HG03175 (cell line): ENCODE data around the gene SCN3A.

Source experiments
- ATAC-seq: cut with Tn5 transposase; IDR thresholded peaks from one replicate; pipeline ENCODE4 v1.9.1; 2021; ENCODE audit warnings: mild to moderate bottlenecking, moderate library complexity; ENCODE audit not compliant: unreplicated experiment

SCN3A gene

DNA sequence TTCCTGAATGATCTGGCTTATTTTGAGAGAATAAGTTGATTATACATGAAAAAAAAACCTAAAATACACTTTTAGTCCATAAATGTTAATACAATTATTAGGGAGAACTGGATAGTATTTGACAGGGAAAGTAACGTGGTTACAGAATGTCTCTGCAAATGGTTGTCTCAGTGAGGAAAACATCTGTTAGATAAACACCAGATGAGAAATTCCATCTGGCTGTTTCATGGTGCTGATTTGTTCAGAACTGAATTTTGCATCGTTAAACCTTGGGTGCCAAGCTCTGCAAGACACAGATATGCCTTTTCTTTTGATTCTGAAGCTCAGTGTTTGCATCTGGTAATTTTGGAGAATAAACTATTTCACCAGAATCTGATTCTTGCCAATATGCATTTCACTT is 90.4 kb downstream of the SCN3A start:
- ATAC-seq, result no peak

DNA sequence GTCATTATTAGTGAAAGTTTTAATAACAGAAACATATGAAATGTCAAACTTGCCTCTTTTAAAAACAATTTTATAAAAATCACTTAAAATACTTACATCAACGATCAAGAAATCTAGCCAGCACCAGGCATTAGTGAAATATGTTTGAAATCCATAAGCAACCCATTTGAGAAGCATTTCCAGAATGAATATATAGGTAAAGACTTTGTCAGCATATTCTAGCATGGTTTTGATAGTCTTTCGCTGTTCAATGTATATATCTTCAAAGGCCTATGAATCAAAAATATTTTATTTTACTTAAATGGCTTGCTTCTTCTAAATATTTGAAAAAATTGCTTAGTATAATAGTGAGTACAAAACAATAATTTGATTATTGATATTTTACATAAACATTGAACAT is 91.1 kb downstream of the SCN3A start:
- ATAC-seq, result no peak

DNA sequence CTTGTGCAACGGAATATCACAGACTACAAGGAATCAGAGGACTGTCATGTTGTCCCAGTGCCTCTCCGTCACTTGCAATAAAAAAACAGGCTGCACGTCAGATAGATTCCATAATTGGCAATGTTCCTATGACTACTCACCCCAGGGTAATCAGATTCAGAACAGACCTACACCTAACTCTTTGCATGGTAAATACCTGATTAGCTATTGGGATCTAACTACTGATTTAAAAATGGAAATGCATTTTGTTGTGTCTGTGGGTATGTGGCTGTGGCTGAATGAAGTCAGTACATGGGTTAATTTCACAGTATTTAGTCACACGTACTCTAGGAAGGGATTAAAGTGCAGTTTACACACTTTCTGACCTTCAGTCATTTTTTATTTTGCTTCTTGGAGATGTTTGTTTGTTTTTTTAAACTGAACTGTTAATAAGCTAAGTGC is 91.7 kb downstream of the SCN3A start:
- no peak for ATAC-seq

DNA sequence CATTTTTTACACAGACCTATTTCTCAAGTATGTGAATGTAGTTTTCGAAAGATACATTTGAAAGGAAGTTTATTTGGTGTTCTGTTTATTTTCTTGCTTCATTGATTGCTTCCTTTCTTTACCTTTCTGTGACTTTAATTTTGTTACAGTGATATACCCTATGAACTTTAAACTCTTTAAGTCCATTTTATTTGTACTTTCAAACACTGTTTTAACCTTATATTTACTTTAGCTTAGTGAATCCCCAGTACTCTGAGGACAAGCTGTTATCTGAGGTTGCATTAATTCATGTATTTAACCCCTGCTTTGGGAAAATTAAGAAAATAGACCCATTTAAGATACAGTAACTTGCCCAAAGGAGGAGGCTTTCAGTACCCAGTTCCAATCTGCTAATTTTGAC is 93.5 kb downstream of the SCN3A start:
- no peak for ATAC-seq

DNA sequence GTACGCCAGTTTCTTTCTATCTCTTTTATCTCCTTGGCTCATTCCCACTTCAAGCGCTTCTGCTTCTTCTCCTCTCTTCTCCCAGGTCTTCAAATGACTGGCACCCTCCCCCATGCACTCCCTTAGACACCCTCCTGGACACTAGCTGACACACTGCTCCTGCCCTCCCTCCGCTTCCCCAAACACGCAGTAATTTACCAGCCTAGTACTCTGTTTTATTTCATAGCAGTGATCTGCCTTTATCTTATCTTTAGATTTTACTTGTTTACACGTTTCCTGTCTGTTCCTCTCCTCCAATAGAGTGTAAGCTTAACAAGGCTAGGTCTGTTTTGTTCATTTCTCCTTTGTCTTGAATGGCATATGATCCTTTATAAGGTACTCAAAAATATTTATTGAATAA is 93.9 kb downstream of the SCN3A start:
- ATAC-seq, result no peak

DNA sequence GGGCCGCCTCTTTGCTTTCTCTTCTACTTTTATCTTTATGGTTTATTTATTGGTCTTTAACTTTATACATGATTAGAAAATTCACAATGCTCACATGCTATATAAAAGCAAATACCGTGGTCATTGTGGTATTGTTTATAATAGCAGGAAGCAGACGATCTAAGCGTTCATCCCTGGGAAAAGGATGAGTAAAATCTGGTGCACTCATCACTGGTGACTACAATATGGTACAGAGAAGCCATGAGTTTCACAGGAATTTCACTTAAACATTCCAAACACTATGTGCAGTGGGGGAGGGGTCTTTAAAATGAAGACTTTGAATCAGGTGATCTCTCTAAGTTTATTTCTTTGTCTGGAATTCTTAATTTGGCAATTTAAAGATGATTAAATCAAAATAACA is 97.9 kb downstream of the SCN3A start:
- ATAC-seq, result no peak

DNA sequence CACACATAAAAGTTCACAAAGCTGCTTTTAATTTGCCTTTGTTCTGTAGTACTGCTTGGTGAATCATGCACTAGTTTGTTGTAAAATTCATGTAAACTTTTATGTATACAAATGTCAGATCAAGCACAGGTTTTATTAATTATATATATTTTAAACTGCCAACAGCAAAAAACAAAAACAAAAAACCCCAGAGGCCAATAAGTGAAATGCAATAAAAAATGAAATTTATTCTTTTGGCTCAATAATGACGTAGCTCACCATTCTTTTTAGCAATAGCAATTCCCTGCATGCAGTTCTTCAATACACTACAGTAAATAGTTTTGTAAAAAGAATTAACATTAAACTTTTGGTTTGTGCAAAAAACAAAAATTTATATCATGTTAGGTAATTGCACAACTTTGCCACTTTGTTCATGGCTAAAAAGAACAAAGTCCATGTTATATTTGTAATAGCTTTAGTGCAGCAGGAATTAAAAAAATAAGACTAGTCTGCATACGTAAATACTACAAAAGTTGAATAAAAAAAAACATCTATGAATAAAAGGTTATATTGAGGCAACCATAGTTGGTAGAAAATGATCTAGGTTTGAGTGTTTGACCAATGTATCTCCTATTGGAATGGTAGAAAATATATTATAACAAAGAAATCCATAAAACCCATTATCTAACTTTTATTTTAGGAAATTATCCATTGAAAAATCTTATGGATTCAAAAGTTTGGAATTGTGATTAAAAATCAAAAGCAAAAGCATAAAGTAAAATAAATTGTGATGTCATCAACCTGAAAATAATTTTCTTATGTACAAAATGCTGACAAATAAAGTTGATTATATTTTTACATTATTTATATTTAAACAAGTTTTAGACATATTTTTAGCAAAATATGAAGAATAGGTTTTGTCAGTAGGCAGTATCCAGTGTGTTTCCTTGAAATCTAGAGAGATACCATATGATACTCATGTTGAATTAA is 115.6 kb downstream of the SCN3A start:
- no peak for ATAC-seq

DNA sequence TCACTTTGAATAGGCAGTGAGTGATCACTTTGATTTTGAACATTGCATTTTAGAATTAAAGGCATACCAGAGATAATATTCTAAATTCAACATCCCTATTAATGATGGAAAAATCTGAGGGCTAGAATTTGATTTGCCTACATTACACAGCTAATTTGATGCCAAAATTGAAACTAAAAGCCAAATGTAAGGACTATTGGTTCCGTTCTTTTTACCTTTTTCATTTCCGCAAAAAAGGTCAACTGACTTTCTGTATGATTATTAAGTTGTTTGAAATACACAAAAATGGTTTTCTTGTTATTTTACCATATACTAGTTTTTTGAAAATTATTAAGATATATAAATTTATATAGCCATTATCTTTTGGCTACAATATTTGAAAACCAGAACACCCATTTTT is 117.5 kb downstream of the SCN3A start:
- no peak for ATAC-seq

DNA sequence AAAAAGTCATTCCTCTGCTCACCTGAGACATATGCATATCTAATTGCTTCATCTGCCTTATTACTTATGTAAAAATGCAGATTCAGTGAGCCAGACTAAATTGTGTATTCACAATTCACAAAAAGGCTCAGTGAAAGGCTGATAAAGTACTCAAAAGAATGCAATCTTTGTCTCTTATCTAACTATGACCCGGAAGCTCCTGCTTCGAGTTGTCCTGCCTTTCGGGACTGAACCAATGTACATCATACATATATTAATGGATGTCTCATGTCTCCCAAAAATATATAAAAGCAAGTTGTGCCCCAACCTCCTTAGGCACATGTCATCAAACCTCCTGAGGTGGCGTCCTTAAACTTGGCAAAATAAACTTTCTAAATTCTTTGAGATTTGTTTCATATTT is 120.5 kb downstream of the SCN3A start:
- ATAC-seq, result no peak

DNA sequence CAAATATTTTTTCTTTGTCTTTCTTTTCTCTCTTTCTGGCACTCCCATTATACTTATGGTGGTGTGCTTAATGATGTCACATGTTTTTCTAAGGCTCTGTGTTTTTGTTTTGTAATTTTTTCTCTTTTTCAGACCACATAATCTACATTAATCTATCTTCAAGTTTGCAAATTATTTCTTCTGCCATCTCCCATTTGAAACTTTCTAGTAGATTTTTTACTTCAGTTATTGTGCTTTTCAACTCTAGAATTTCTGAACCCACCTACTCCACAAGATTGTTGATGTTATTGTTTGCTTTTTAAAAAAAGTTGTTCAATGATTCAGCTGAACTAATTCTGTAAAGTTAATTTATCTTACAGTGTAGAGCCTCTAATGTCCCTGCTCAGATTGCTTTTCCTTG is 121.4 kb downstream of the SCN3A start:
- ATAC-seq, result no peak

DNA sequence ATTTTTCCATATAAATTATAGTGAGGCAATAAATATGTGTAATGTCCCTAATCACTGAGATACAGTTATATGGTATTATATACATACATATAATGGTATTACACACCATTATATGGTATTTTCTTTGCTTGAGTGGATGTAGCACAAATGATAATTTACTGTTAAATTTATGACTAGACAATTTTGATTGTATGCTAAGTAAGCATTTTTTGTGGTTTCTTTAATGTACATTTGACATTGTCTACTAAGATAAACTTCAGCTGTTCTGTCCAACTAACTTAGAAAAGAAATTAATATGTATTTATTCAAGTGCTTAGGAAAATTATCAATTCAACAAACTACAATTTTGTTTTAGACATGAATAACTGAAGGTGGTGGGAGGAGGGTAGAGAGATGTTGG is 122.6 kb downstream of the SCN3A start:
- no peak for ATAC-seq

DNA sequence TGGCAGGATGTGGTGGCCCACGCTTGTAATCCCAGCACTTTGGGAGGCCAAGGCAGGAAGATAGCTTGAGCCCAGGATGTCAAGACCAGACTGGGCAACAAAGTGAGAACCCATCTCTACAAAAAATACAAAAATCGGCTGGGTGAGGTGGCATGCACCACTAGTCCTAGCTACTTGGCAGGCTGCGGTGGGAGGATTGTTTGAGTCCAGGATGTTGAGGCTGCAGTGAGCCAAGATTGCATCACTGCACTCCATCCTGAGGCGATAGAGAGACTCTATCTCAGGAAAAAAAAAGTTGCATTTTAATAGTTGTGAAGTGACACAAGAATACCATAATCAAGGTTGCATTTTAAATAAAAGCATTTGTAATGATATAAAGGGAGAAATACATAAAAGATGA is 124.4 kb downstream of the SCN3A start:
- ATAC-seq, result no peak

DNA sequence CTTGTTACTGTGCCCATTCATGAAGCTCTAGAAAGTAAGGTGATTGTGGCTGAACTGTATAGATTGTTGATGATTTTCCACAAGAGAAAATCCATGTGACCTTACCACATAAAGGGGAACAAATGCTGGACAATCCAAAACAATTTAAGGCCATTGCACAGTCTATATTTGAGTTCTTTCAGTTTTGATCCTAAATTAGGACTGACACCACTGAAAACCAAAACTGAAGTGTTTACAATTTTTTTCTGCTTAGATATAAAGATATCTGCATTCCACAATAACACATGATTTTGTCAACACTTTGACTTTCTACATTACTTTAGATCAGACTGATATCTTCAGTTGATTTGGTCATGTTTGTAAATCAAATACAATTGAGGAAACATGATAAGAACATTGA is 124.9 kb downstream of the SCN3A start:
- no peak for ATAC-seq

DNA sequence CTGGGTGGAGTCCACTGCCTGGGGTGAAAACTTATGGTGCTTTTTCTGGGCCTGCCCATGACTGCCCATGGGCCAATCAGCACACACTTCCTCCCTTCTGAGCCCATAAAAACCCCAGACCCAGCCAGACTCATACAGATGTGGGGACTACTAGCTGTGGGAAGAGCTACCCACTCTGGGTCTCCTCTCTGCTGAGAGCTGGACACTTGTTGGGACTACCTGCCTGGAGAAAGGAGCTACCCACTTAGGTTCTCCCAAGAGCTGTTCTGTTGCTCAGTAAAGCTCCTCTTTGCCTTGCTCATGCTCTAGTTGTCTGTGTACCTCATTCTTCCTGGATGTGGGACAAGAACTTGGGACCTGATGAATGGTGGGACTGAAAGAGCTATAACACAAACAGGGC is 129.0 kb downstream of the SCN3A start:
- ATAC-seq, result no peak

DNA sequence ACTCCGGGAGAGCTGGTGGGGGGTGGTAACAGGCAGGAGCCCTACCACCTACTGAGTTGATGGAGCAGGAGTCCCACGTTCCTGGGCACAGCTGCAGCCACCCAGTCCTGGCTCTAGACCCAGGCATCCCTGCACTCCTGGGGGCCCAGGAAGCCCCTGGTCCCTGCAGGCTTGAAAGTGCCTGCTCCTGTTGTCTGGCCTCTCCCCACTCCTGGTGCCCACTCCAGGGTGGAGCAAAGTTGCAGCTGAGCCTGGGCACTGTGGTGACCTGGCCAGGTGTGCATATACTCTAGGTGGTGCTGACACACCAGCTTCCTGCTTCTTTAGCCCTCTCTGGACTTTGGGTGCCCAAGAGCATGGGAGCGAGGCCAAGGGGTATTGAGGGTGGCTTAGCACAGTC is 129.5 kb downstream of the SCN3A start:
- ATAC-seq, result no peak

DNA sequence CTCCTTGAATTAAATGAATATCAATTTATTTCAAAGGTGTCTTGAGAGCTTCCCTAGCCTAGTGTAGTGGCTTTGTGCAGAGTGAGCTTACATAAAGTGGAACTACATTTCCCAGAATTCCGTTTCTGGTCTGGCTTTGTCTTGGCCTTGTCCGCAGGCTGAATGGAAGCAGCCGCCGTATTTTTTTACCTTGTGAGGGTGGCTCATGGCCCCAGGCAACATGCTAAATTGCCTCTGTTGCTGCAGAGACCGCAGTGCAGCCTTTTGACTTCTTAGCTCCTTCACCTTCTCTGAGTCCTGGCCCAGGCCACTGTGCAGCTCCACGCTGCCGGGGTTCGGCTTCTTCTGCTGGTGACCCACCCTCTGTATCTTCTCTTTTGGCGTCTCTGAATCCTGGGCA is 133.8 kb downstream of the SCN3A start:
- no peak for ATAC-seq

DNA sequence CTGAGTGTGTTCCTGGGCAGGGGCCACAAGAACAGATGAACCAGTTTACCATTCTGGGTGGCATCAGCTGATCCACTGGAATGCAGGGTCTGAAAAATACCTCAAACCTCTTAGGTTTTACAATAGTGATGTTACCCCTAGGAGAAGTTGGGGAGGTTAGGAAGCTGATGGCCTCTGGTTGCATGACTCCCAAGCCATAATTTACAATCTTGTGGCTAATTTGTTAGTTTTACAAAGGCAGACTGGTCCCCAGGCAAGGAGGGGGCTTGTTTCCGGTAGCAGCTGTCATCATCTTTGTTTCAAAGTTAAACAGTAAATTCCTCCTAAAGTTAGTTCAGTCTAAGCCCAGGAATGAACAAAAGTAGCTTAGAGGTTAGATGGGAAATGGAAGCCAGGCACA is 134.7 kb downstream of the SCN3A start:
- ATAC-seq, result no peak

DNA sequence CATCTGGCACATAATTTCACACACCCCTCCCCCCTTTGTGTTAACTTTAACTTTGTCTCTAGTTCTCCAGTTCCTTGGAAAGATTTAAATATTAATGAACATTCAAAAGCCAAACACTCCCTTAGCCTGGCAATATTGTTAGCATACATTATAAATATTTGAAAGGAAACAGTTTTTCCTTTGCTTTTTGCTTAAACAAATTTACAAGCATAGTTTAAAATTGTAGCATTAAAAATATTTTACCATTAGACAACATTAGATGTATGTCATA is 135.4 kb downstream of the SCN3A start:
- ATAC-seq, result no peak

DNA sequence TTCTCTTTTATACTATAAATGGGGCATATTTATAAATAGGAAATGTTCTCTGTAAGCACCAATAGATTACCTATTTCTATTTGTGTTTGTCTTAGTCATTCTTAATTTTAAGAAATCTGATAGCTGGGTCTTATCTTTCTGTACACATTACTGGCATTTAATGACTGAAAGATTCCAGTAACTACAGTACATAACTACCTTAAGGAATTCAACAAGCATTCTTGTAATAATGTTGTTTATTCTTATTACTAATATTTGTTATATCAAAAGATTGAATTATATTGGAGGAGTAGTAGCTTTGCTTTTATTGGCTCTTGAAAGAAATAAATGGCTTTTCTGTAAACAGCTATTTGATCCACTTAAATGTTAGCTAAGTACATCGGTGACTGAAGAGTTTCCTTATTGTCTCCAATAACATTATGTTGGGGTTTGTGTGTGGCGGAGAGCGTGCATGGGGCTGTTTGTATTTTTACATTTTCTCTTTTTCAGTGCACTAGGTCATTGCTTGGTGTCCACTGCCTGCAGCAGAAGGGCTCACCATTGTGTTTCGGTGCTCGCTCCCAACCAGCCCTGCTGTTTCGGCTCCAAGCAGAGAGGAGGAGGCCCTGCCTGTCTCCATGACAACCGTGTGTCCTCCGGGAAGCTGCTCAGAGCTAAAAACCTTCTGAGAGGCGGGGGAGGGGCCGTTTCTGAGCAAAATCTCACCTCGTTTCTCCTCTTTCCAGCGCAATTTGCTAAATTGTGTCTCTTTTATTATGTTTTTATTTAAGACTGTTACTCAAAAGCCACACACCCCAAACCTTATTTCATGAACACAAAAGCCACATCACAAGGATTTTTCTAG is 136.0 kb downstream of the SCN3A start:
- ATAC-seq, result no peak

DNA sequence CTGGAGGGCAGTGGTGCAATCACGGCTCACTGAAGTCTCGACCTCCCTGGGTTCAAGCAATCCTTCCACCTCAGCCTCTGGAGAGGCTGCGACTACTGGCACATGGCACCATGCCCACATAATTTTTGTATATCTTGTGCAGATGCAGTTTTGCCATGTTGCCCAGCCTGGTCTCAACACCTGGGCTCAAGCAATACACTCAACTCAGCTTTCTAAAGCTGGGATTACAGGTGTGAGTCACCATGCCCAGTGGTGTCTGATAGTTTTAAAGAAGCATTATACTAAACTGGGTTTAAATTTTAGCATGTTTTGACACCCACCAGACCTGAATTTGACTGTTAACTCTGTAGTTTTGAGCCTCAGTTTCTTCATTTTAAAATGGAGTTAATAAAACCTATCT is 139.1 kb downstream of the SCN3A start:
- no peak for ATAC-seq

DNA sequence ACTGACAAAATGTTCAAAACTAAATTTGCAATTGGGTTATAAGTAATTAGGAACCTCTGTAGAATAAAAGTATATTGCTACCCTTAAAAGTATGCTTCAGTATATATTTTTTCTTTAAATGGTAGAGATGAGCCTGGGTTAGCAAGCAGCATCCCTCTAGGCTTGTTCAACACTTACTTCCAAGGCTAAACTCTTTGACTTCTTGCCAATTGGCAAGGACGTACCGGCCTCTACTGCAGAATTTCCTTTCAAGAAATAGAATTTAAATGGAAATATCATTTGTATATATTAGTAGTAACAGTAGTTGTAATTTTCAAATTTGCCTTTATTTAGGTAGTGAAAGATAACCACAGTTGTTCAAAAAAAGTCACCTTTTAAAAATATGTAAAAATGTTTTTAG is 143.4 kb downstream of the SCN3A start:
- no peak for ATAC-seq
